Measurements from ENCODE around the gene ZBTB11. TPM values are rescaled to one million over a fixed set of nuclear protein-coding genes. Genes with fewer than 3 reads are reported as not detected.
A peak's percentile ranks its signal among the peaks of the same experiment; 100 is the strongest.

Gene ZBTB11
- total and polyA plus RNA-seq, 10 of the 15 experiments (the other 5 are each of a cell fraction or from before 2014, with no cell fraction given): 3.5 to 25.7 (median 18.0) TPM

- no peak for TF ChIP-seq PAX5 (IDR thresholded peaks at IDR 0.05; ENCODE audit: borderline replicate concordance, low read depth, low read length)
- TF ChIP-seq RFX5 (IDR thresholded peaks at IDR 0.05; ENCODE audit: low read depth, low read length): peak; percentile 77; the same call in 1 of the 2 replicates
- TF ChIP-seq KDM1A (IDR thresholded peaks at IDR 0.05; ENCODE audit: borderline replicate concordance): no peak
- TF ChIP-seq ZSCAN29 (IDR thresholded peaks at IDR 0.05): no peak
- TF ChIP-seq HDGF (IDR thresholded peaks at IDR 0.05): no peak
- no peak for TF ChIP-seq PAX8 (IDR thresholded peaks at IDR 0.05)
- peak; percentile 56; the same call in 1 of the 2 replicates for TF ChIP-seq SREBF1 (IDR thresholded peaks at IDR 0.05; ENCODE audit: low read length)
- peak; percentile 39 to 49 for TF ChIP-seq BHLHE40 (IDR thresholded peaks at IDR 0.05; ENCODE audit: borderline replicate concordance in 1 of 2, low read depth in 2 of 2, low read length in 1 of 2)
- peak; percentile 84 to 87 for TF ChIP-seq IKZF2 (IDR thresholded peaks at IDR 0.05)
- TF ChIP-seq CBX5 (IDR thresholded peaks at IDR 0.05; ENCODE audit: low read depth): peak; percentile 93; the same call in 1 of the 2 replicates
- TF ChIP-seq NR2C1 (IDR thresholded peaks at IDR 0.05): peak; percentile 89
- peak; percentile 80 for TF ChIP-seq PML (IDR thresholded peaks at IDR 0.05; ENCODE audit: low read length)
- no peak; the same call in none of the 2 replicates for TF ChIP-seq LARP7 (IDR thresholded peaks at IDR 0.05)
- TF ChIP-seq BRCA1 (IDR thresholded peaks at IDR 0.05; ENCODE audit: low read depth, low read length): no peak
- TF ChIP-seq TAF1 (IDR thresholded peaks at IDR 0.05; ENCODE audit: borderline replicate concordance, low read depth, low read length): 0 out of 2 replicates have a peak, but pooled peaks have one; percentile 56
These were observed at the start of gene ZBTB11 (continued) for GRCh38 chr3:101676765-101677435.
